T-helper 2 cell (primary cell): ENCODE data around the gene PPFIBP1.

Source experiments
- DNase-seq, 5 experiments: peaks; one replicate each; pipeline versions ENCODE4 v3.0.0 to v3.0.0-alpha.2; 2012 to 2022
- total RNA-seq, 2 donors: gene quantifications; one replicate each; lab custom pipeline; 2026; lab: John Stamatoyannopoulos, UW

Gene PPFIBP1
- 6.9 to 8.6 reads per million in 2 donors for total RNA-seq

GRCh38 chr12:27523642-27524493, at the start of gene PPFIBP1:
TSS of gene PPFIBP1 (plus strand) at chr12:27524206. CDS start at chr12:27633397, 109,191 bp downstream.
- peak; percentile 79 to 99 (median 95) for DNase-seq

- no peak for DNase-seq
Measured at GRCh38 chr12:27474344-27474743, 49.7 kb upstream of the PPFIBP1 start.

GRCh38 chr12:27477049-27477448, 47.0 kb upstream of the PPFIBP1 start:
- no peak for DNase-seq

- no peak for DNase-seq
Measured at GRCh38 chr12:27478949-27479348, 45.1 kb upstream of the PPFIBP1 start.

- no peak for DNase-seq
Measured at GRCh38 chr12:27480016-27480415, 44.0 kb upstream of the PPFIBP1 start.

GRCh38 chr12:27486961-27487360, 37.0 kb upstream of the PPFIBP1 start:
- DNase-seq = no peak

- peak in 1 of 5 experiments; percentile 47 for DNase-seq
Measured at GRCh38 chr12:27488479-27488878, 35.5 kb upstream of the PPFIBP1 start.

- no peak for DNase-seq
Measured at GRCh38 chr12:27491226-27491625, 32.8 kb upstream of the PPFIBP1 start.

- no peak for DNase-seq
Measured at GRCh38 chr12:27493260-27493940, 30.6 kb upstream of the PPFIBP1 start.

- peak in 1 of 5 experiments; percentile 60 for DNase-seq
Measured at GRCh38 chr12:27497446-27497845, 26.6 kb upstream of the PPFIBP1 start.

GRCh38 chr12:27498149-27498548, 25.9 kb upstream of the PPFIBP1 start:
- peak in 1 of 5 experiments; percentile 97 for DNase-seq

GRCh38 chr12:27498761-27499160, 25.2 kb upstream of the PPFIBP1 start:
- DNase-seq = peak in 1 of 5 experiments; percentile 80

- no peak for DNase-seq
Measured at GRCh38 chr12:27499377-27499776, 24.6 kb upstream of the PPFIBP1 start.

GRCh38 chr12:27500546-27500945, 23.5 kb upstream of the PPFIBP1 start:
- peak in 1 of 5 experiments; percentile 19 for DNase-seq

GRCh38 chr12:27502021-27502435, 22.0 kb upstream of the PPFIBP1 start:
- peak in 1 of 5 experiments; percentile 93 for DNase-seq

- no peak for DNase-seq
Measured at GRCh38 chr12:27504507-27504906, 19.5 kb upstream of the PPFIBP1 start.

GRCh38 chr12:27505109-27505508, 18.9 kb upstream of the PPFIBP1 start:
- no peak for DNase-seq

GRCh38 chr12:27505761-27506160, 18.2 kb upstream of the PPFIBP1 start:
- no peak for DNase-seq

GRCh38 chr12:27506645-27507189, 17.3 kb upstream of the PPFIBP1 start:
- no peak for DNase-seq

- DNase-seq = no peak
Measured at GRCh38 chr12:27508736-27509431, 15.1 kb upstream of the PPFIBP1 start.

GRCh38 chr12:27511031-27511722, 12.8 kb upstream of the PPFIBP1 start:
- DNase-seq = no peak

GRCh38 chr12:27511723-27512045, 12.3 kb upstream of the PPFIBP1 start:
- no peak for DNase-seq
